K562 (cell line): ENCODE results near the gene GANAB. TPM values are rescaled to one million over a fixed set of nuclear protein-coding genes. Genes with fewer than 3 reads are reported as not detected.

Experiments
- C11orf30 ChIP-seq: fragments of 450-650 bp; IDR thresholded peaks from 2 replicates; pipeline ENCODE4 v1.6.1; 2016; ENCODE audit warnings: low read depth, mild to moderate bottlenecking
- KAT8 ChIP-seq: fragments of 450-650 bp; IDR thresholded peaks from 2 replicates; pipeline ENCODE4 v1.6.1; 2016; ENCODE audit warnings: low read depth, mild to moderate bottlenecking
- PHF8 ChIP-seq: fragments of 200-600 bp; sonication (generic); IDR thresholded peaks from 2 replicates; pipeline ENCODE4 v1.6.1; 2012; ENCODE audit warnings: mixed run types, mild to moderate bottlenecking, inconsistent platforms, low read length, moderate library complexity, borderline replicate concordance
- POLR3A ChIP-seq: IDR thresholded peaks from 2 replicates; pipeline ENCODE4 v1.6.1; 2011; ENCODE audit warnings: borderline replicate concordance, mild to moderate bottlenecking, moderate library complexity; ENCODE audit not compliant: insufficient read length, insufficient read depth; ENCODE audit errors: extremely low read depth
- SETDB1 ChIP-seq: IDR thresholded peaks from one replicate; pipeline ENCODE4 v1.6.1; 2012; ENCODE audit warnings: low read length, control low read depth, inconsistent platforms
- TAF7 ChIP-seq: fragments of 450-650 bp; IDR thresholded peaks from 2 replicates; pipeline ENCODE4 v1.6.1; 2016; ENCODE audit warnings: missing genetic modification characterization, missing compliant biosample characterization
- TCF3 ChIP-seq: sonication (generic); formaldehyde crosslinking; IDR thresholded peaks from 2 replicates; pipeline ENCODE4 v1.4.0; 2020; ENCODE audit warnings: mild to moderate bottlenecking, missing genetic modification reagents
- WHSC1 ChIP-seq: IDR thresholded peaks from one replicate; pipeline ENCODE4 v1.6.1; 2012; ENCODE audit warnings: low read length, control low read depth, inconsistent platforms
- ZNF143 ChIP-seq: sonication (generic); formaldehyde crosslinking; IDR thresholded peaks from 2 replicates; pipeline ENCODE4 v1.9.0; 2022; ENCODE audit warnings: mild to moderate bottlenecking, missing genetic modification reagents
- ZNF212 ChIP-seq: fragments of 450-650 bp; formaldehyde crosslinking; IDR thresholded peaks from 2 replicates; pipeline ENCODE4 v1.4.0; 2020; ENCODE audit warnings: mild to moderate bottlenecking
- ZNF384 ChIP-seq: IDR thresholded peaks from 2 replicates; pipeline ENCODE4 v1.6.1; 2012; ENCODE audit warnings: low read depth, low read length, improper control_type of control experiment
- polyA plus RNA-seq, 8 experiments: library from polyadenylated mRNA; depleted of rRNA in 4 of 8; stranded (reverse) in 5 of 8; unstranded in 3 of 8; fragments of >200 nt; fragmentation: Nextera tagmentation in 2 of 8; fragmentation: Illumina TruSeq in 1 of 8; extraction: Ambion mirVana in 2 of 8; extraction: Trizol in 1 of 8; gene quantifications; 2 replicates each; pipeline versions ENCODE4 v1.2.1 to v1.2.3, GENCODE V29; 2011 to 2014; ENCODE audit warnings: inconsistent platforms in 1 of 8, missing spikeins in 1 of 8
- total RNA-seq, 7 experiments: library from RNA; depleted of rRNA in 6 of 7; stranded (reverse); fragments of >200 nt in 6 of 7; fragmentation: Illumina TruSeq in 2 of 7; extraction: Trizol in 2 of 7; gene quantifications; 2 replicates each; pipeline versions ENCODE4 v1.2.1 to v1.2.3, GENCODE V29; 2011 to 2021; ENCODE audit warnings: low replicate concordance in 1 of 7
- TF ChIP-seq, protein P1 (sequence below): IDR thresholded peaks from 2 replicates; pipeline ENCODE4 v1.6.1; 2011; ENCODE audit not compliant: insufficient read length; ENCODE audit errors: extremely low read depth
- TF ChIP-seq, protein P2 (sequence below): fragments of 450-650 bp; IDR thresholded peaks from 2 replicates; pipeline ENCODE4 v1.6.1; 2016; ENCODE audit warnings: missing biosample characterization, missing genetic modification characterization
- TF ChIP-seq, protein P3 (sequence below): fragments of 200-600 bp; sonication (generic); IDR thresholded peaks from one replicate; pipeline ENCODE4 v1.6.1; 2012; ENCODE audit warnings: mild to moderate bottlenecking, low read depth, low read length, inconsistent platforms

Gene GANAB
- total and polyA plus RNA-seq, 9 of the 15 experiments (the other 6 are each of a cell fraction or from before 2014, with no cell fraction given): 6.5 to 284 (median 161) TPM

- no peak; the same call in 1 of the 2 replicates for TF ChIP-seq TAF7 (tag)
- peak; percentile 69 for TF ChIP-seq C11orf30
- TF ChIP-seq, protein P1, sequence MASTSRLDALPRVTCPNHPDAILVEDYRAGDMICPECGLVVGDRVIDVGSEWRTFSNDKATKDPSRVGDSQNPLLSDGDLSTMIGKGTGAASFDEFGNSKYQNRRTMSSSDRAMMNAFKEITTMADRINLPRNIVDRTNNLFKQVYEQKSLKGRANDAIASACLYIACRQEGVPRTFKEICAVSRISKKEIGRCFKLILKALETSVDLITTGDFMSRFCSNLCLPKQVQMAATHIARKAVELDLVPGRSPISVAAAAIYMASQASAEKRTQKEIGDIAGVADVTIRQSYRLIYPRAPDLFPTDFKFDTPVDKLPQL: no peak
- TF ChIP-seq ZNF143 (CRISPR knock-in tag): no peak
- no peak for TF ChIP-seq ZNF212 (CRISPR knock-in tag)
- no peak for TF ChIP-seq POLR3A
- 0 out of 2 replicates have a peak, but pooled peaks have one; percentile 5 for TF ChIP-seq TCF3 (CRISPR knock-in tag)
- TF ChIP-seq, protein P2, sequence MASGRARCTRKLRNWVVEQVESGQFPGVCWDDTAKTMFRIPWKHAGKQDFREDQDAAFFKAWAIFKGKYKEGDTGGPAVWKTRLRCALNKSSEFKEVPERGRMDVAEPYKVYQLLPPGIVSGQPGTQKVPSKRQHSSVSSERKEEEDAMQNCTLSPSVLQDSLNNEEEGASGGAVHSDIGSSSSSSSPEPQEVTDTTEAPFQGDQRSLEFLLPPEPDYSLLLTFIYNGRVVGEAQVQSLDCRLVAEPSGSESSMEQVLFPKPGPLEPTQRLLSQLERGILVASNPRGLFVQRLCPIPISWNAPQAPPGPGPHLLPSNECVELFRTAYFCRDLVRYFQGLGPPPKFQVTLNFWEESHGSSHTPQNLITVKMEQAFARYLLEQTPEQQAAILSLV (tag): no peak
- TF ChIP-seq KAT8: no peak
- TF ChIP-seq, protein P3, sequence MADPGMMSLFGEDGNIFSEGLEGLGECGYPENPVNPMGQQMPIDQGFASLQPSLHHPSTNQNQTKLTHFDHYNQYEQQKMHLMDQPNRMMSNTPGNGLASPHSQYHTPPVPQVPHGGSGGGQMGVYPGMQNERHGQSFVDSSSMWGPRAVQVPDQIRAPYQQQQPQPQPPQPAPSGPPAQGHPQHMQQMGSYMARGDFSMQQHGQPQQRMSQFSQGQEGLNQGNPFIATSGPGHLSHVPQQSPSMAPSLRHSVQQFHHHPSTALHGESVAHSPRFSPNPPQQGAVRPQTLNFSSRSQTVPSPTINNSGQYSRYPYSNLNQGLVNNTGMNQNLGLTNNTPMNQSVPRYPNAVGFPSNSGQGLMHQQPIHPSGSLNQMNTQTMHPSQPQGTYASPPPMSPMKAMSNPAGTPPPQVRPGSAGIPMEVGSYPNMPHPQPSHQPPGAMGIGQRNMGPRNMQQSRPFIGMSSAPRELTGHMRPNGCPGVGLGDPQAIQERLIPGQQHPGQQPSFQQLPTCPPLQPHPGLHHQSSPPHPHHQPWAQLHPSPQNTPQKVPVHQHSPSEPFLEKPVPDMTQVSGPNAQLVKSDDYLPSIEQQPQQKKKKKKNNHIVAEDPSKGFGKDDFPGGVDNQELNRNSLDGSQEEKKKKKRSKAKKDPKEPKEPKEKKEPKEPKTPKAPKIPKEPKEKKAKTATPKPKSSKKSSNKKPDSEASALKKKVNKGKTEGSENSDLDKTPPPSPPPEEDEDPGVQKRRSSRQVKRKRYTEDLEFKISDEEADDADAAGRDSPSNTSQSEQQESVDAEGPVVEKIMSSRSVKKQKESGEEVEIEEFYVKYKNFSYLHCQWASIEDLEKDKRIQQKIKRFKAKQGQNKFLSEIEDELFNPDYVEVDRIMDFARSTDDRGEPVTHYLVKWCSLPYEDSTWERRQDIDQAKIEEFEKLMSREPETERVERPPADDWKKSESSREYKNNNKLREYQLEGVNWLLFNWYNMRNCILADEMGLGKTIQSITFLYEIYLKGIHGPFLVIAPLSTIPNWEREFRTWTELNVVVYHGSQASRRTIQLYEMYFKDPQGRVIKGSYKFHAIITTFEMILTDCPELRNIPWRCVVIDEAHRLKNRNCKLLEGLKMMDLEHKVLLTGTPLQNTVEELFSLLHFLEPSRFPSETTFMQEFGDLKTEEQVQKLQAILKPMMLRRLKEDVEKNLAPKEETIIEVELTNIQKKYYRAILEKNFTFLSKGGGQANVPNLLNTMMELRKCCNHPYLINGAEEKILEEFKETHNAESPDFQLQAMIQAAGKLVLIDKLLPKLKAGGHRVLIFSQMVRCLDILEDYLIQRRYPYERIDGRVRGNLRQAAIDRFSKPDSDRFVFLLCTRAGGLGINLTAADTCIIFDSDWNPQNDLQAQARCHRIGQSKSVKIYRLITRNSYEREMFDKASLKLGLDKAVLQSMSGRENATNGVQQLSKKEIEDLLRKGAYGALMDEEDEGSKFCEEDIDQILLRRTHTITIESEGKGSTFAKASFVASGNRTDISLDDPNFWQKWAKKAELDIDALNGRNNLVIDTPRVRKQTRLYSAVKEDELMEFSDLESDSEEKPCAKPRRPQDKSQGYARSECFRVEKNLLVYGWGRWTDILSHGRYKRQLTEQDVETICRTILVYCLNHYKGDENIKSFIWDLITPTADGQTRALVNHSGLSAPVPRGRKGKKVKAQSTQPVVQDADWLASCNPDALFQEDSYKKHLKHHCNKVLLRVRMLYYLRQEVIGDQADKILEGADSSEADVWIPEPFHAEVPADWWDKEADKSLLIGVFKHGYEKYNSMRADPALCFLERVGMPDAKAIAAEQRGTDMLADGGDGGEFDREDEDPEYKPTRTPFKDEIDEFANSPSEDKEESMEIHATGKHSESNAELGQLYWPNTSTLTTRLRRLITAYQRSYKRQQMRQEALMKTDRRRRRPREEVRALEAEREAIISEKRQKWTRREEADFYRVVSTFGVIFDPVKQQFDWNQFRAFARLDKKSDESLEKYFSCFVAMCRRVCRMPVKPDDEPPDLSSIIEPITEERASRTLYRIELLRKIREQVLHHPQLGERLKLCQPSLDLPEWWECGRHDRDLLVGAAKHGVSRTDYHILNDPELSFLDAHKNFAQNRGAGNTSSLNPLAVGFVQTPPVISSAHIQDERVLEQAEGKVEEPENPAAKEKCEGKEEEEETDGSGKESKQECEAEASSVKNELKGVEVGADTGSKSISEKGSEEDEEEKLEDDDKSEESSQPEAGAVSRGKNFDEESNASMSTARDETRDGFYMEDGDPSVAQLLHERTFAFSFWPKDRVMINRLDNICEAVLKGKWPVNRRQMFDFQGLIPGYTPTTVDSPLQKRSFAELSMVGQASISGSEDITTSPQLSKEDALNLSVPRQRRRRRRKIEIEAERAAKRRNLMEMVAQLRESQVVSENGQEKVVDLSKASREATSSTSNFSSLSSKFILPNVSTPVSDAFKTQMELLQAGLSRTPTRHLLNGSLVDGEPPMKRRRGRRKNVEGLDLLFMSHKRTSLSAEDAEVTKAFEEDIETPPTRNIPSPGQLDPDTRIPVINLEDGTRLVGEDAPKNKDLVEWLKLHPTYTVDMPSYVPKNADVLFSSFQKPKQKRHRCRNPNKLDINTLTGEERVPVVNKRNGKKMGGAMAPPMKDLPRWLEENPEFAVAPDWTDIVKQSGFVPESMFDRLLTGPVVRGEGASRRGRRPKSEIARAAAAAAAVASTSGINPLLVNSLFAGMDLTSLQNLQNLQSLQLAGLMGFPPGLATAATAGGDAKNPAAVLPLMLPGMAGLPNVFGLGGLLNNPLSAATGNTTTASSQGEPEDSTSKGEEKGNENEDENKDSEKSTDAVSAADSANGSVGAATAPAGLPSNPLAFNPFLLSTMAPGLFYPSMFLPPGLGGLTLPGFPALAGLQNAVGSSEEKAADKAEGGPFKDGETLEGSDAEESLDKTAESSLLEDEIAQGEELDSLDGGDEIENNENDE: no peak
- peak; percentile 27; the same call in 1 of the 2 replicates for TF ChIP-seq ZNF384
- no peak for TF ChIP-seq WHSC1
- TF ChIP-seq SETDB1: no peak
- peak; percentile 96 for TF ChIP-seq PHF8
Observed at GRCh38 chr11:62671608-62672389, 25.4 kb upstream of the GANAB start, which contains the start of the genes LBHD1 and UQCC3 (continued).
